HEK293 (cell line): ENCODE measurements around the gene SYCP3.

Experiments used
- CTCF ChIA-PET: fragments of 350-600 bp; formaldehyde crosslinking; extraction: SDS; loops from one replicate; lab custom pipeline; 2021; ENCODE audit warnings: antibody characterized with exemption; lab: Yijun Ruan, JAX
- POLR2A ChIA-PET: fragments of 300-600 bp; formaldehyde crosslinking; extraction: SDS; loops from one replicate; lab custom pipeline; 2020; ENCODE audit warnings: antibody characterized with exemption, inconsistent platforms; lab: Yijun Ruan, JAX
- H3K27ac ChIP-seq: fragments of 200-500 bp; sonication (Bioruptor generic); 2 replicates; pipeline ENCODE4 v1.5.1; 2014; ENCODE audit warnings: low read depth, low read length, control low read depth, inconsistent platforms; ENCODE audit errors: extremely low read depth
- H3K36me3 ChIP-seq, 2 experiments: fragments of 200-500 bp in 1 of 2; sonication (Bioruptor generic) in 1 of 2; 1 replicate in 1 of 2; 2 replicates in 1 of 2; pipeline ENCODE4 v1.5.1; 2014 to 2017; ENCODE audit warnings: inconsistent platforms in 2 of 2, low read length in 2 of 2; ENCODE audit not compliant: control insufficient read depth in 2 of 2, insufficient read depth in 1 of 2
- H3K4me1 ChIP-seq: fragments of 200-500 bp; sonication (Bioruptor generic); 2 replicates; pipeline ENCODE4 v1.5.1; 2014; ENCODE audit warnings: mild to moderate bottlenecking, low read length, inconsistent platforms; ENCODE audit not compliant: control insufficient read depth, insufficient read depth
- H3K4me3 ChIP-seq: 2 replicates; pipeline ENCODE4 v1.5.1; 2011; ENCODE audit warnings: low read depth, mild to moderate bottlenecking, control low read depth, low read length, moderate library complexity
- H3K9me3 ChIP-seq: fragments of 200-500 bp; sonication (Bioruptor generic); 2 replicates; pipeline ENCODE4 v1.5.1; 2014; ENCODE audit warnings: low read depth, low read length, inconsistent platforms; ENCODE audit not compliant: control insufficient read depth, insufficient read depth
- GLIS2 ChIP-seq: fragments of 450-650 bp; formaldehyde crosslinking; IDR thresholded peaks from 2 replicates; pipeline ENCODE4 v1.5.1; 2016; ENCODE audit warnings: missing biosample characterization, missing genetic modification characterization
- HOXD13 ChIP-seq: sonication (generic); formaldehyde crosslinking; IDR thresholded peaks from 2 replicates; pipeline ENCODE4 v1.8.0; 2022; ENCODE audit warnings: missing genetic modification reagents, borderline replicate concordance
- KLF10 ChIP-seq: fragments of 450-650 bp; IDR thresholded peaks from 2 replicates; pipeline ENCODE4 v1.5.1; 2018; ENCODE audit warnings: missing biosample characterization, mild to moderate bottlenecking, missing genetic modification characterization
- PBX3 ChIP-seq: sonication (generic); formaldehyde crosslinking; IDR thresholded peaks from 2 replicates; pipeline ENCODE4 v1.8.1; 2022; ENCODE audit warnings: mild to moderate bottlenecking, moderate library complexity, missing genetic modification reagents
- REPIN1 ChIP-seq: fragments of 450-650 bp; formaldehyde crosslinking; IDR thresholded peaks from 2 replicates; pipeline ENCODE4 v1.5.1; 2017; ENCODE audit warnings: missing biosample characterization, missing genetic modification characterization, low read depth
- REST ChIP-seq: fragments of 450-650 bp; formaldehyde crosslinking; IDR thresholded peaks from 2 replicates; pipeline ENCODE4 v1.5.1; 2016; ENCODE audit warnings: missing biosample characterization, missing genetic modification characterization
- YY2 ChIP-seq: fragments of 450-650 bp; formaldehyde crosslinking; IDR thresholded peaks from 2 replicates; pipeline ENCODE4 v1.5.1; 2016; ENCODE audit warnings: missing biosample characterization, missing genetic modification characterization
- ZBTB10 ChIP-seq: fragments of 450-650 bp; formaldehyde crosslinking; IDR thresholded peaks from 2 replicates; pipeline ENCODE4 v1.5.1; 2016; ENCODE audit warnings: missing biosample characterization, missing genetic modification characterization
- ZBTB20 ChIP-seq: fragments of 450-650 bp; formaldehyde crosslinking; IDR thresholded peaks from 2 replicates; pipeline ENCODE4 v1.5.1; 2016; ENCODE audit warnings: missing biosample characterization, missing genetic modification characterization
- ZBTB8A ChIP-seq: fragments of 450-650 bp; formaldehyde crosslinking; IDR thresholded peaks from 2 replicates; pipeline ENCODE4 v1.5.1; 2016; ENCODE audit warnings: missing biosample characterization, missing genetic modification characterization
- ZFP3 ChIP-seq: fragments of 450-650 bp; formaldehyde crosslinking; IDR thresholded peaks from 2 replicates; pipeline ENCODE4 v1.5.1; 2016; ENCODE audit warnings: low read depth, missing biosample characterization, missing genetic modification characterization
- ZNF138 ChIP-seq: fragments of 450-650 bp; formaldehyde crosslinking; IDR thresholded peaks from 2 replicates; pipeline ENCODE4 v1.5.1; 2016; ENCODE audit warnings: missing biosample characterization, missing genetic modification characterization, borderline replicate concordance
- ZNF146 ChIP-seq: fragments of 450-650 bp; formaldehyde crosslinking; IDR thresholded peaks from 2 replicates; pipeline ENCODE4 v1.5.1; 2016; ENCODE audit warnings: missing biosample characterization, missing genetic modification characterization
- ZNF26 ChIP-seq: fragments of 450-650 bp; formaldehyde crosslinking; IDR thresholded peaks from 2 replicates; pipeline ENCODE4 v1.5.1; 2016; ENCODE audit warnings: missing biosample characterization, missing genetic modification characterization
- ZNF354C ChIP-seq: fragments of 450-650 bp; formaldehyde crosslinking; IDR thresholded peaks from 2 replicates; pipeline ENCODE4 v1.5.1; 2016; ENCODE audit warnings: missing biosample characterization, missing genetic modification characterization, low read depth, borderline replicate concordance
- ZNF366 ChIP-seq: fragments of 450-650 bp; formaldehyde crosslinking; conservative IDR thresholded peaks from 2 replicates; pipeline ENCODE4 v1.5.1; 2016; ENCODE audit warnings: missing biosample characterization, missing genetic modification characterization
- ZNF521 ChIP-seq: fragments of 450-650 bp; formaldehyde crosslinking; IDR thresholded peaks from 2 replicates; pipeline ENCODE4 v1.5.1; 2017; ENCODE audit warnings: missing biosample characterization, mild to moderate bottlenecking, missing genetic modification characterization
- ZNF544 ChIP-seq: fragments of 450-650 bp; formaldehyde crosslinking; IDR thresholded peaks from 2 replicates; pipeline ENCODE4 v1.5.0; 2017; ENCODE audit warnings: missing biosample characterization, missing genetic modification characterization
- ZNF626 ChIP-seq: fragments of 450-650 bp; sonication (Bioruptor Pico); formaldehyde crosslinking; IDR thresholded peaks from 2 replicates; pipeline ENCODE4 v1.5.1; 2018; ENCODE audit warnings: missing biosample characterization, missing genetic modification characterization, inconsistent platforms
- ZNF785 ChIP-seq: fragments of 450-650 bp; formaldehyde crosslinking; IDR thresholded peaks from 2 replicates; pipeline ENCODE4 v1.5.1; 2016; ENCODE audit warnings: missing biosample characterization, missing genetic modification characterization
- ZSCAN30 ChIP-seq: fragments of 450-650 bp; IDR thresholded peaks from 2 replicates; pipeline ENCODE4 v1.5.1; 2018; ENCODE audit warnings: missing biosample characterization, mild to moderate bottlenecking, missing genetic modification characterization, moderate library complexity
- ZSCAN5A ChIP-seq: fragments of 450-650 bp; formaldehyde crosslinking; IDR thresholded peaks from 2 replicates; pipeline ENCODE4 v1.5.1; 2016; ENCODE audit warnings: missing biosample characterization, missing genetic modification characterization

Gene SYCP3

GRCh38 chr12:101749657-101750056 lies 10.4 kb upstream of the SYCP3 start (continued):
- no peak for TF ChIP-seq REST (tag by site-specific recombination)
- no peak for TF ChIP-seq ZNF138 (tag by site-specific recombination)

- ChIA-PET CTCF (no interaction called here), POLR2A (no interaction called here)
- H3K36me3 ChIP-seq = peaks cover 11 to 60% of the 10 kb centered on the region in 2 experiments
- no peaks in the 10 kb centered on the region for H3K4me1 ChIP-seq
- H3K9me3 ChIP-seq = no peaks in the 10 kb centered on the region
- H3K4me3 ChIP-seq = no peak overlapping the region
- no peak for TF ChIP-seq REPIN1 (tag by site-specific recombination)
- TF ChIP-seq ZNF146 (tag by site-specific recombination) = no peak
- TF ChIP-seq YY2 (tag by site-specific recombination) = no peak
- TF ChIP-seq HOXD13 = no peak
- no peak for TF ChIP-seq ZNF354C
- TF ChIP-seq ZFP3 (tag by site-specific recombination) = no peak
- no peak for TF ChIP-seq KLF10 (tag by site-specific recombination)
- no peak for TF ChIP-seq ZNF366
- TF ChIP-seq ZBTB10 (tag by site-specific recombination) = no peak
- TF ChIP-seq ZSCAN5A (tag by site-specific recombination) = no peak
- TF ChIP-seq GLIS2 = no peak
- TF ChIP-seq ZNF544 (tag by site-specific recombination) = no peak
- TF ChIP-seq ZNF521 (tag by site-specific recombination) = no peak
- TF ChIP-seq ZNF626 (tag by site-specific recombination) = no peak
- TF ChIP-seq ZSCAN30 = no peak
- TF ChIP-seq ZNF785 (tag by site-specific recombination) = no peak
- no peak for TF ChIP-seq ZBTB20 (tag by site-specific recombination)
- TF ChIP-seq ZNF26 (tag by site-specific recombination) = no peak
- TF ChIP-seq PBX3 (CRISPR knock-in tag) = no peak
- no peak for TF ChIP-seq ZBTB8A (tag by site-specific recombination)
- no peak overlapping the region for H3K27ac ChIP-seq
Measured at GRCh38 chr12:101748907-101749306, 9.6 kb upstream of the SYCP3 start.
